ENCODE results near the gene ARID3B. TPM values are rescaled to one million over a fixed set of nuclear protein-coding genes. Genes with fewer than 3 reads are reported as not detected.
"Not testable (repeated sequence)": the region's sequence is repeated elsewhere in the genome, so short reads cannot be mapped to it uniquely, and the experiment has no call there.

ARID3B gene
- total RNA-seq, 4 donors from 2014 or later = 2.0 to 8.4 (median 5.3) TPM

GRCh38 chr15:74530771-74531143 lies 10.3 kb upstream of the ARID3B start:
- H3K9me3 ChIP-seq = no peaks in the 10 kb centered on the region
- H3K4me3 ChIP-seq = no peak overlapping the region
- TF ChIP-seq, protein P1, sequence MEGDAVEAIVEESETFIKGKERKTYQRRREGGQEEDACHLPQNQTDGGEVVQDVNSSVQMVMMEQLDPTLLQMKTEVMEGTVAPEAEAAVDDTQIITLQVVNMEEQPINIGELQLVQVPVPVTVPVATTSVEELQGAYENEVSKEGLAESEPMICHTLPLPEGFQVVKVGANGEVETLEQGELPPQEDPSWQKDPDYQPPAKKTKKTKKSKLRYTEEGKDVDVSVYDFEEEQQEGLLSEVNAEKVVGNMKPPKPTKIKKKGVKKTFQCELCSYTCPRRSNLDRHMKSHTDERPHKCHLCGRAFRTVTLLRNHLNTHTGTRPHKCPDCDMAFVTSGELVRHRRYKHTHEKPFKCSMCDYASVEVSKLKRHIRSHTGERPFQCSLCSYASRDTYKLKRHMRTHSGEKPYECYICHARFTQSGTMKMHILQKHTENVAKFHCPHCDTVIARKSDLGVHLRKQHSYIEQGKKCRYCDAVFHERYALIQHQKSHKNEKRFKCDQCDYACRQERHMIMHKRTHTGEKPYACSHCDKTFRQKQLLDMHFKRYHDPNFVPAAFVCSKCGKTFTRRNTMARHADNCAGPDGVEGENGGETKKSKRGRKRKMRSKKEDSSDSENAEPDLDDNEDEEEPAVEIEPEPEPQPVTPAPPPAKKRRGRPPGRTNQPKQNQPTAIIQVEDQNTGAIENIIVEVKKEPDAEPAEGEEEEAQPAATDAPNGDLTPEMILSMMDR (IDR thresholded peaks at IDR 0.05) = no peak
- no peak for TF ChIP-seq POLR2A (IDR thresholded peaks at IDR 0.05)
- no peak for TF ChIP-seq EP300 (IDR thresholded peaks at IDR 0.05)
- no peak for DNase-seq (ENCODE audit: low spot score in 2 of 2)
- no peaks in the 10 kb centered on the region for H3K4me1 ChIP-seq
- H3K27me3 ChIP-seq = no peaks in the 10 kb centered on the region
- no peaks in the 10 kb centered on the region for H3K36me3 ChIP-seq
- 88 to 100% methylated on average over 2 of the region's 2 CpGs for WGBS, 2 donors
- H3K27ac ChIP-seq = no peak overlapping the region

GRCh38 chr15:74531144-74531811 lies 9.7 kb upstream of the ARID3B start:
- Histone ChIP-seq H3K9me3 (no peaks in the 10 kb centered on the region), H3K27me3 (no peaks in the 10 kb centered on the region), H3K27ac (no peak overlapping the region), H3K4me1 (no peaks in the 10 kb centered on the region), H3K4me3 (no peak overlapping the region), H3K36me3 (no peaks in the 10 kb centered on the region)
- TF ChIP-seq POLR2A (IDR thresholded peaks at IDR 0.05) (no peak), EP300 (IDR thresholded peaks at IDR 0.05) (no peak)
- TF ChIP-seq, protein P1 (IDR thresholded peaks at IDR 0.05) = no peak
- DNase-seq (ENCODE audit: low spot score in 2 of 2) = no peak
- WGBS, 2 donors = 68 to 74% methylated on average over 4 of the region's 4 CpGs

DNA sequence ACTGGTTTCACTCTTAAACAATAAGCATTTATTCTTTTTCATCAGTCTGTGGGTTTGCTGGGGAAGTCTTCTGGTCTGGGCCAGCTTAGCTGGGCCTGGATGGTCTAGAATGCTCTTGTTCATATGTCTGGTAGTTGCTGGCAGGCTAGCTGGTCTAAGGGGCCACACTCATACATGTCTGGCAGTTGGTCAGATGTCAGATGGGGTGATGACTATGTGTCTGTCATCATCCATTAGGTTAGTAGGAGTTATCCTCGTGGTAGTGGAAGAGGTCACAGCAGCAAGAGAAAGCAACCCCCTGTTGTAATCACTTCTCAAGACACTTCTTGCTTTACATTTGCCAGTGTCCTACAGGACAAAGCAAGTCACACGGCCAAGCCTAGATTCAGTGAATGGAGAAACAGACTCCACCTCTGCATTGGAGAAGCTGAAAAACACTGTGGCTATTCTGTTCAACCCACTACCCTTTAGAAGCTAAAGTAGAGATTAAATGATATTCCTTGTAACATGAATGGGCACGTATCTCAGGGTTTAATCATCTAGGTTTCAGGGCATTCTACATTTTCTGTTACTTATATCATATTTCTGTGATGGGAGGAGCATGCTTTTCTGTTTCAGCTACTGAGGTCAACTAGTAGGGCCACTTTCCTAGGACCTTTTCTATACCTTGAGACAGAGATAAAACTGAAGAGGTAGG lies 5.5 kb upstream of the ARID3B start:
- no peaks in the 10 kb centered on the region for H3K9me3 ChIP-seq
- no peaks in the 10 kb centered on the region for H3K27me3 ChIP-seq
- TF ChIP-seq POLR2A (IDR thresholded peaks at IDR 0.05) (no peak), EP300 (IDR thresholded peaks at IDR 0.05) (no peak)
- TF ChIP-seq, protein P1 (IDR thresholded peaks at IDR 0.05) = no peak
- no peaks in the 10 kb centered on the region for H3K36me3 ChIP-seq
- H3K4me1 ChIP-seq = peaks cover 0 to 15% (median 11%) of the 10 kb centered on the region in 4 donors
- H3K27ac ChIP-seq = no peak overlapping the region
- DNase-seq (ENCODE audit: low spot score in 2 of 2) = no peak
- no peak overlapping the region for H3K4me3 ChIP-seq
- WGBS, 2 donors = 67 to 74% methylated on average over 3 of the region's 3 CpGs

DNA sequence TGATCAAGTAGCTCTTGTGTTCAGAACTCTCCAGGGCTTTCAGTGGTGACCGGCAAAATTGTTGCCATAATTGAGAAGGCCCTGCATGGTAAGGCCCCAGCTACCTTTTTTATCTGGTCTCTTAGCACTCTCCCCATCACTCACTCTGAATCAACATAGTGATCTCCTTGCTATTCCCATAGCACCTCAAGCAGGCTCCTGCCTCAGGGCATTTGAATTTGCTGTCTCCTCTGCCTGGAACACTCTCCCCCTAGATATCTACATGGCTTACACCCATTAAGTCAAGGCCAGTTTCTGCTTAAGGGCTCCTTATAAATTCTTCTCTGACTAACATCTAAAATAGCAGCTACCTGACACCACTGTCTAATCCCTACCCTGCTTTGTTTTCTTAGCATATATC lies 3.3 kb upstream of the ARID3B start:
- no peaks in the 10 kb centered on the region for H3K27me3 ChIP-seq
- no peak overlapping the region for H3K4me3 ChIP-seq
- H3K36me3 ChIP-seq = no peaks in the 10 kb centered on the region
- DNase-seq (ENCODE audit: low spot score in 2 of 2) = no peak
- H3K27ac ChIP-seq = no peak overlapping the region
- WGBS, 2 donors = 88 to 90% methylated on average over 1 of the region's 1 CpG
- H3K4me1 ChIP-seq = peaks cover 0 to 27% (median 11%) of the 10 kb centered on the region in 4 donors
- no peaks in the 10 kb centered on the region for H3K9me3 ChIP-seq
- no peak for TF ChIP-seq EP300 (IDR thresholded peaks at IDR 0.05)
- TF ChIP-seq, protein P1 (IDR thresholded peaks at IDR 0.05) = no peak
- no peak for TF ChIP-seq POLR2A (IDR thresholded peaks at IDR 0.05)

DNA sequence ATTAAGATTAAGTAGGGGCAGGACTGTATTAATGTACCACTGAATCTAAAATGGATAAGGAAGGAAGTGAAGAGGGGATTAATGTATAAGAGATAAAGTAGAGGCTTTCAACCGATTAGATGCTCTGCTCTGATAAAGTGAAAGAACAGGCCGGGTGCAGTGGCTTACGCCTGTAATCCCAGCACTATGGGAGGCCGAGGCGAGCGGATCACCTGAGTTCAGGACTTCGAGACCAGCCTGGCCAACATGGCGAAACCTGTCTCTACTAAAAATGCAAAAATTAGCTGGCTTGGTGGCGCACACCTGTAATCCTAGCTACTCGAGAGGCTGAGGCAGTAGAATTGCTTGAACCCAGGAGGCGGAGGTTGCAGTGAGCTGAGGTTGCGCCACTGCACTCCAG lies 1.5 kb upstream of the ARID3B start:
- WGBS, 2 donors = 93 to 94% methylated on average over 12 of the region's 12 CpGs

More for the DNA sequence above, 1.5 kb upstream of the ARID3B start:
- peaks cover 0 to 27% (median 14%) of the 10 kb centered on the region in 4 donors for H3K4me1 ChIP-seq
- not testable (repeated sequence) for H3K9me3 ChIP-seq; H3K27ac ChIP-seq; H3K27me3 ChIP-seq; H3K4me3 ChIP-seq; DNase-seq (ENCODE audit: low spot score in 2 of 2); H3K36me3 ChIP-seq

All from tibial nerve (tissue), 4 donors.